ENCODE results near the gene IL12RB2.
A peak's percentile ranks its signal among the peaks of the same experiment; 100 is the strongest.

The IL12RB2 gene

DNA sequence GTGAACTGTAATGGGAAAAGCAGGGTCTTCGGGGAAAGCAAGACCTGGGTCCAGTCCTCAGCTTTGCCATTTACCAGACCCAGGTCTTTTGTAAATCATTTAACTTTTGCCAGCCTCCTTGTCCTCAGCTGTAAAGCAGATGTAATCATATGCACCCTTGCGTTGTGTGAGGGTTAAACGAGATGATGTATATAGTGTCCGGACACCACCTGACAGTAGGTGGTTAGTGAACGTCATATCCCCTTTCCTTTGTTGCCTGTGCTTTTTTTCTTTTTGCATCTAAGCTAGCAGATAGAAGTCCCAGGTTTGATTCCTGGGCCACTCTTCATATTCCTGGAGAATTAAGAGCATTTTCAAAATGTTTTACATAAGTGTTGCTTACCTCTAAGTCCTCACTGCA lies 28.5 kb downstream of the IL12RB2 start:
- Mint-ChIP-seq H3K36me3 (ENCODE audit: low read depth) (no peaks in the 10 kb centered on the region), H3K4me3 (no peak overlapping the region), H3K9me3 (no peaks in the 10 kb centered on the region), H3K27me3 (ENCODE audit: low read depth) (no peaks in the 10 kb centered on the region), H3K4me1 (peaks cover 7% of the 10 kb centered on the region), H3K27ac (no peak overlapping the region)
- TF ChIP-seq, protein P1, sequence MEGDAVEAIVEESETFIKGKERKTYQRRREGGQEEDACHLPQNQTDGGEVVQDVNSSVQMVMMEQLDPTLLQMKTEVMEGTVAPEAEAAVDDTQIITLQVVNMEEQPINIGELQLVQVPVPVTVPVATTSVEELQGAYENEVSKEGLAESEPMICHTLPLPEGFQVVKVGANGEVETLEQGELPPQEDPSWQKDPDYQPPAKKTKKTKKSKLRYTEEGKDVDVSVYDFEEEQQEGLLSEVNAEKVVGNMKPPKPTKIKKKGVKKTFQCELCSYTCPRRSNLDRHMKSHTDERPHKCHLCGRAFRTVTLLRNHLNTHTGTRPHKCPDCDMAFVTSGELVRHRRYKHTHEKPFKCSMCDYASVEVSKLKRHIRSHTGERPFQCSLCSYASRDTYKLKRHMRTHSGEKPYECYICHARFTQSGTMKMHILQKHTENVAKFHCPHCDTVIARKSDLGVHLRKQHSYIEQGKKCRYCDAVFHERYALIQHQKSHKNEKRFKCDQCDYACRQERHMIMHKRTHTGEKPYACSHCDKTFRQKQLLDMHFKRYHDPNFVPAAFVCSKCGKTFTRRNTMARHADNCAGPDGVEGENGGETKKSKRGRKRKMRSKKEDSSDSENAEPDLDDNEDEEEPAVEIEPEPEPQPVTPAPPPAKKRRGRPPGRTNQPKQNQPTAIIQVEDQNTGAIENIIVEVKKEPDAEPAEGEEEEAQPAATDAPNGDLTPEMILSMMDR (IDR thresholded peaks at IDR 0.05; ENCODE audit: unreplicated experiment in 3 of 3), result no peak

DNA sequence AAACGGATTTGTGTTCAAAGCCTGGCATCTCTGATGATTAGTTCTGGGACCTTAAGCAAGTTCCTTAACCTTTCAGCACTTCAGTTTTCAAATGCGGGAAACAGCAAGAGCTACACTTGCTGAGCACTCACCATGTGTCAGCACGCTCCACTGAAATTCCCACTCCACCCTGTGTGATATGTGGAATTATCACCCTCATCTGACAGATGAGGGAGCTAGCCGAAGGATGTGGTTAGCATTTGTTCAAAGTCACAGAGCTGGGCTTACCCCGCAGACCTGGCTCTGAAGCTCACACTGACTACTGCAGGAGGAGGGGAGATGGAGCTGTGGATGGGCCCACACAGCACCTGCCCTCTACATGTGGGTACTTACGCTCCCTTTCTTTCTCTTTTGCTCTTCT lies 29.1 kb downstream of the IL12RB2 start:
- H3K36me3 Mint-ChIP-seq (ENCODE audit: low read depth), result no peaks in the 10 kb centered on the region
- H3K4me3 Mint-ChIP-seq, result no peak overlapping the region
- H3K27me3 Mint-ChIP-seq (ENCODE audit: low read depth), result no peaks in the 10 kb centered on the region
- H3K4me1 Mint-ChIP-seq, result peaks cover 7% of the 10 kb centered on the region
- no peak overlapping the region for H3K27ac Mint-ChIP-seq
- TF ChIP-seq, protein P1 (IDR thresholded peaks at IDR 0.05; ENCODE audit: unreplicated experiment in 3 of 3), result no peak
- no peaks in the 10 kb centered on the region for H3K9me3 Mint-ChIP-seq

DNA sequence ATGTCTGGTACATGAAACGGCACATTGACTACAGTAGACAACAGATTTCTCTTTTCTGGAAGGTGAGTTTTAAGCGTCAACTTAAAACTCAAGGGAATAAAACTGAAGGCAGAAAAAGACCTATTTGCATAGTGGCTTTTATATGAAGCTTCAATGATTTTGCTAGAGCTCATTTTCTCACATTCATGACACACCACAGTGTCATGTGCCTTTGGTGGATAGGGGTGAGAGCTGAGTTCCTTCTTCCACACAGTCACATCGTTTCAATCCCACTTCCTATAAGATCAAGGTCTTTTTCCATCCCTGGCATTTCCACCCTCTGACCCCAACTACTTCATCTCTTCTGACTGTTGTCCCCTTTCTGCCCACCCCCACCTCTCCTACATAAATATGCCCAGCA lies 31.0 kb downstream of the IL12RB2 start:
- Mint-ChIP-seq H3K4me3 (no peak overlapping the region), H3K27me3 (ENCODE audit: low read depth) (no peaks in the 10 kb centered on the region), H3K4me1 (peaks cover 7% of the 10 kb centered on the region), H3K9me3 (no peaks in the 10 kb centered on the region), H3K27ac (no peak overlapping the region), H3K36me3 (ENCODE audit: low read depth) (no peaks in the 10 kb centered on the region)
- TF ChIP-seq, protein P1 (IDR thresholded peaks at IDR 0.05; ENCODE audit: unreplicated experiment in 3 of 3), result no peak

DNA sequence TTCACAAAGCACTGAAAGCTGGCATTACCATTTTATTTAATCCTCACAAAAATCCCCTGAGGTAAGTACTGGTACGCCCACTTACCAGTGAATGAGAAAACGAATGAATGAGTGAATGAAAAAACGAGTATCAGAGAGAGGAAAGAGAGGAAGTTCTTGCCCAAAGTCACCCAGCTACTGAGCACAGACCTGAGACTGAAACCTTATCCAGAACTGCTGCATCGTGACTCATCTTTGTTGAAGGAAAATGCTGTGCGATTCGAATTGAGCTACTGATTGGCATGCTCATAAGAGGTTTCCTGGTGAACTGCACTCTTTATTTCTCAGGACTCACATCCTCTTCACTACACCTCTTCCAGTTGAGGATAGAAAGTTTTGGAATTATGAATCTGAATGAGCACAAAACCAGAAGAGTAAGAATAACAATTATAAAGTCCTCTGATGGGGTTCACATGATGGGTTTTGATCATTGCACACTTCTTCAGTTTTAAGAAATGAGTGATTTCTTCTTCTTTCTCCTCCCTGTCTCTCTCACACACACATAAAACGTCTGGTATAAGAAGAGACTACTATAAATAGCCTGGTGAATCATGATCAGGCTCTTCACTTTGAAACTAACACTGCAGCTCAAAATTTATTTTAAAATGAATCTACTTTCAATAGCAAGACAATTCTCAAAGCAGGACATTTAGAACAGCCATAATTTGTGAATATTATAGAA lies 32.1 kb downstream of the IL12RB2 start:
- no peaks in the 10 kb centered on the region for H3K36me3 Mint-ChIP-seq (ENCODE audit: low read depth)
- TF ChIP-seq, protein P1 (IDR thresholded peaks at IDR 0.05; ENCODE audit: unreplicated experiment in 3 of 3), result no peak
- H3K4me1 Mint-ChIP-seq, result peaks cover 7% of the 10 kb centered on the region
- H3K27me3 Mint-ChIP-seq (ENCODE audit: low read depth), result no peaks in the 10 kb centered on the region
- peak overlapping the region in 2 of 3 experiments; percentile 0 to 29 for H3K27ac Mint-ChIP-seq
- no peaks in the 10 kb centered on the region for H3K9me3 Mint-ChIP-seq
- H3K4me3 Mint-ChIP-seq, result no peak overlapping the region

DNA sequence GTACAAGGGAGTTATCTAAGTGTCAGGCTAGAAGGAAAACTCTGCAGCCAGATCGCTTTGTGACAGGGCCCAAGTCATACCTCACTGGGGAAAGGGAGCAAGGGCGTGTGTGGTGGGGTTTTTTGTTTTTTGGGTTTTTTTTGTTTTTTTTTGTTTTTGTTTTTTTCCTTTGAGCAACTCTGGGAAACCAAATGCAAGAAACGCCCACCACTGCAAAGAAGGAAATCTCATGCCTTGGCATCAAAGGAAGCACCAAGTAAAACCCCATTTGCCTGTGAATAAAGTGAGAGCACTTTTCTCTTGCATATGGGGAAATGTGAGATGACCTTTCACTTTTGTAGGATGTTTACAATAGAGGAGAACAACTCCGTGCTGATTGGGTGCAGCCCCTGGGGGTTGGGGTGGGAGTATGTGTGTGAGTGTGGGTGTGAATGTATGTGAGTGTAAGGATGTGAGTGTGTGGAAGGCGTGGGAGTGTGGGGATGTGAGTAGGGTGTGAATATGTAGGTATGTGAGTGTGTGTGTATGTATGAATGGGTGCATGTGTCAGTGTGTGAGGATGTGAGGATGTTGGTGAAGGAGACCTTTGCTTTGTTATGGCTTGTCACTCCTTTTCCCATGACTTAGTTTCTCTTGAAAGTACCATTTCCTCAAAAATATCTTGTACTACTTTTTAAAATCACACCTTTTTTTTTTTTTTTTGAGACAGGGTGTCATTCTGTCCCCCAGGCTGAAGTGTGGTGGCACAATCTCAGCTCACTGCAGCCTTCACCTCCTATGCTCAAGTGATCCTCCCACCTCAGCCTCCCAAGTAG lies 34.6 kb downstream of the IL12RB2 start:
- Mint-ChIP-seq H3K36me3 (ENCODE audit: low read depth) (no peaks in the 10 kb centered on the region), H3K9me3 (no peaks in the 10 kb centered on the region), H3K27ac (no peak overlapping the region), H3K4me1 (peaks cover 9% of the 10 kb centered on the region), H3K4me3 (no peak overlapping the region), H3K27me3 (ENCODE audit: low read depth) (no peaks in the 10 kb centered on the region)
- TF ChIP-seq, protein P1 (IDR thresholded peaks at IDR 0.05; ENCODE audit: unreplicated experiment in 3 of 3), result no peak
